HG02943 (cell line): ENCODE measurements around the gene VWA3A.
"Not testable (repeated sequence)": the region's sequence is repeated elsewhere in the genome, so short reads cannot be mapped to it uniquely, and the experiment has no call there.

Experiments
- ATAC-seq: cut with Tn5 transposase; IDR thresholded peaks from one replicate; pipeline ENCODE4 v1.9.1; 2021; ENCODE audit warnings: mild to moderate bottlenecking, low read depth, moderate library complexity; ENCODE audit not compliant: unreplicated experiment

Gene VWA3A

GRCh38 chr16:22092143-22092933 lies at the start of gene VWA3A:
VWA3A (plus strand) TSS chr16:22092541; CDS start chr16:22092638, 97 bp downstream.
- no peak for ATAC-seq

- ATAC-seq, result not testable (repeated sequence)
Measured at GRCh38 chr16:22043882-22044281, 48.5 kb upstream of the VWA3A start.

- ATAC-seq, result not testable (repeated sequence)
Measured at GRCh38 chr16:22045888-22046287, 46.5 kb upstream of the VWA3A start.

GRCh38 chr16:22050963-22051362 lies 41.4 kb upstream of the VWA3A start:
- ATAC-seq, result no peak

GRCh38 chr16:22052980-22053379 lies 39.4 kb upstream of the VWA3A start:
- no peak for ATAC-seq

GRCh38 chr16:22053921-22054341 lies 38.4 kb upstream of the VWA3A start:
- no peak for ATAC-seq

- ATAC-seq, result no peak
Measured at GRCh38 chr16:22054847-22055590, 37.3 kb upstream of the VWA3A start.

GRCh38 chr16:22055881-22056280 lies 36.5 kb upstream of the VWA3A start:
- no peak for ATAC-seq

GRCh38 chr16:22063888-22064467 lies 28.4 kb upstream of the VWA3A start:
- ATAC-seq, result no peak

- ATAC-seq, result no peak
Measured at GRCh38 chr16:22065252-22065651, 27.1 kb upstream of the VWA3A start.

- ATAC-seq, result no peak
Measured at GRCh38 chr16:22070361-22071330, 21.7 kb upstream of the VWA3A start.

GRCh38 chr16:22071331-22071910 lies 20.9 kb upstream of the VWA3A start:
- ATAC-seq, result no peak

- ATAC-seq, result no peak
Measured at GRCh38 chr16:22073350-22073749, 19.0 kb upstream of the VWA3A start.

GRCh38 chr16:22075043-22075757 lies 17.1 kb upstream of the VWA3A start:
- no peak for ATAC-seq

- no peak for ATAC-seq
Measured at GRCh38 chr16:22075776-22076175, 16.6 kb upstream of the VWA3A start.

GRCh38 chr16:22077700-22078313 lies 14.5 kb upstream of the VWA3A start:
- ATAC-seq, result no peak

GRCh38 chr16:22078656-22079055 lies 13.7 kb upstream of the VWA3A start:
- ATAC-seq, result no peak

GRCh38 chr16:22081050-22081449 lies 11.3 kb upstream of the VWA3A start:
- ATAC-seq, result no peak

GRCh38 chr16:22086440-22086839 lies 5.9 kb upstream of the VWA3A start:
- no peak for ATAC-seq
